H1 (cell line): Measurements from ENCODE around the gene CCDC81. TPM values are rescaled to one million over a fixed set of nuclear protein-coding genes. Genes with fewer than 3 reads are reported as not detected.

Source experiments
- CTCF ChIA-PET: fragments of 300-600 bp; sonication (Branson Sonifier 250); formaldehyde crosslinking; loops from one replicate; lab custom pipeline; 2021; ENCODE audit not compliant: partially characterized antibody; lab: Charles Lee
- POLR2A ChIA-PET: fragments of 300-600 bp; sonication (Branson Sonifier 250); formaldehyde crosslinking; loops from one replicate; lab custom pipeline; 2021; ENCODE audit warnings: inconsistent platforms; ENCODE audit not compliant: partially characterized antibody; lab: Charles Lee
- DNase-seq, 2 experiments: peaks; one replicate each; pipeline versions ENCODE4 v3.0.0 to v3.0.0-alpha.2; 2010 to 2022; ENCODE audit warnings: low spot score in 2 of 2, low read depth in 1 of 2, mixed read lengths in 1 of 2
- FAIRE-seq: peaks from 2 replicates; lab custom pipeline; 2011; peaks lifted over from hg19 to GRCh38; lab: Jason Lieb, UNC
- H2AFZ ChIP-seq: 2 replicates; pipeline ENCODE4 v1.8.1; 2012; ENCODE audit warnings: low read length, inconsistent platforms
- H2AK5ac ChIP-seq: 2 replicates; pipeline ENCODE4 v1.6.1; 2013; ENCODE audit warnings: low read depth, low read length
- H2BK120ac ChIP-seq: replicated peaks from 2 replicates; pipeline ENCODE3; 2013; ENCODE audit warnings: low read depth, low read length, inconsistent platforms
- H2BK12ac ChIP-seq: 2 replicates; pipeline ENCODE4 v1.6.1; 2013; ENCODE audit warnings: low read depth, low read length
- H2BK15ac ChIP-seq: 2 replicates; pipeline ENCODE4 v1.6.1; 2013; ENCODE audit warnings: low read length
- H2BK20ac ChIP-seq: 2 replicates; pipeline ENCODE4 v1.6.1; 2013; ENCODE audit warnings: low read length
- H2BK5ac ChIP-seq: 2 replicates; pipeline ENCODE4 v1.6.1; 2013; ENCODE audit warnings: low read depth, low read length
- H3K14ac ChIP-seq: 2 replicates; pipeline ENCODE4 v1.6.1; 2013; ENCODE audit warnings: inconsistent platforms; ENCODE audit not compliant: insufficient read length
- H3K18ac ChIP-seq: 2 replicates; pipeline ENCODE4 v1.6.1; 2013; ENCODE audit warnings: low read length; ENCODE audit errors: extremely low read depth
- H3K23ac ChIP-seq: 2 replicates; pipeline ENCODE4 v1.6.1; 2013; ENCODE audit warnings: inconsistent platforms; ENCODE audit not compliant: insufficient read length
- H3K23me2 ChIP-seq: 2 replicates; pipeline ENCODE4 v1.6.1; 2013; ENCODE audit warnings: low read depth, low read length
- H3K27ac ChIP-seq: 2 replicates; pipeline ENCODE4 v1.6.1; 2011; ENCODE audit warnings: low read depth, low read length, inconsistent platforms
- H3K27me3 ChIP-seq, 4 experiments: replicated peaks in 1 of 4; 1 replicate in 1 of 4; 2 replicates in 3 of 4; pipeline versions ENCODE4 v1.6.1 to v1.8.1; 2011 to 2013; ENCODE audit warnings: low read length in 3 of 4, mild to moderate bottlenecking in 3 of 4, inconsistent platforms in 2 of 4, mixed read lengths in 2 of 4, moderate library complexity in 1 of 4; ENCODE audit not compliant: control insufficient read depth in 3 of 4, insufficient read depth in 3 of 4; ENCODE audit errors: extremely low read depth in 1 of 4
- H3K36me3 ChIP-seq, 4 experiments: 2 replicates each; pipeline versions ENCODE4 v1.6.1 to v1.8.1; 2011 to 2013; ENCODE audit warnings: mild to moderate bottlenecking in 4 of 4, low read length in 3 of 4, moderate library complexity in 2 of 4, control low read depth in 1 of 4, inconsistent platforms in 1 of 4; ENCODE audit not compliant: insufficient read depth in 4 of 4, control insufficient read depth in 2 of 4
- H3K4ac ChIP-seq: replicated peaks from 2 replicates; pipeline ENCODE3; 2013; ENCODE audit warnings: low read length, low read depth, mixed read lengths, inconsistent platforms; ENCODE audit not compliant: insufficient read length
- H3K4me1 ChIP-seq, 4 experiments: replicated peaks in 1 of 4; 1 replicate in 1 of 4; 2 replicates in 3 of 4; pipeline versions ENCODE4 v1.6.1 to v1.8.1; 2011 to 2013; ENCODE audit warnings: low read length in 3 of 4, inconsistent platforms in 2 of 4, mixed read lengths in 1 of 4; ENCODE audit not compliant: insufficient read depth in 4 of 4, control insufficient read depth in 3 of 4
- H3K4me2 ChIP-seq, 2 experiments: 2 replicates each; pipeline versions ENCODE4 v1.6.1 to v1.8.1; 2011 to 2013; ENCODE audit warnings: low read depth in 2 of 2, low read length in 2 of 2, control low read depth in 1 of 2, inconsistent platforms in 1 of 2, mild to moderate bottlenecking in 1 of 2; ENCODE audit not compliant: insufficient read depth in 1 of 2
- H3K4me3 ChIP-seq, 4 experiments: fragments of 200-600, 300-600 bp in 1 of 4; sonication (generic), shearing (Covaris generic), sonication (Bioruptor Twin) in 1 of 4; 2 replicates each; pipeline versions ENCODE4 v1.5.1 to v1.8.1; 2011 to 2016; ENCODE audit warnings: low read length in 4 of 4, low read depth in 3 of 4, control low read depth in 2 of 4, inconsistent platforms in 2 of 4, mild to moderate bottlenecking in 2 of 4, mixed read lengths in 1 of 4, moderate library complexity in 1 of 4; ENCODE audit not compliant: insufficient read depth in 2 of 4; ENCODE audit errors: extremely low read depth in 1 of 4
- H3K56ac ChIP-seq: replicated peaks from 2 replicates; pipeline ENCODE3; 2013; ENCODE audit warnings: low read depth, mild to moderate bottlenecking, mixed read lengths, low read length, inconsistent platforms; ENCODE audit not compliant: insufficient read length
- H3K79me1 ChIP-seq: 2 replicates; pipeline ENCODE4 v1.6.1; 2013; ENCODE audit warnings: low read depth, low read length, control low read depth
- H3K79me2 ChIP-seq, 2 experiments: 2 replicates each; pipeline versions ENCODE4 v1.6.1 to v1.8.1; 2012 to 2013; ENCODE audit warnings: low read length in 2 of 2, mild to moderate bottlenecking in 2 of 2, inconsistent platforms in 1 of 2; ENCODE audit not compliant: insufficient read depth in 2 of 2, control insufficient read depth in 1 of 2
- H3K9ac ChIP-seq, 4 experiments: replicated peaks in 1 of 4; 1 replicate in 1 of 4; 2 replicates in 3 of 4; pipeline versions ENCODE4 v1.6.1 to v1.8.1; 2011 to 2013; ENCODE audit warnings: low read depth in 3 of 4, low read length in 3 of 4, control low read depth in 2 of 4, mild to moderate bottlenecking in 2 of 4, moderate library complexity in 2 of 4, inconsistent platforms in 1 of 4; ENCODE audit errors: extremely low read depth in 1 of 4
- H3K9me3 ChIP-seq, 2 experiments: 2 replicates each; pipeline versions ENCODE4 v1.6.1 to v1.8.1; 2012 to 2013; ENCODE audit warnings: mild to moderate bottlenecking in 2 of 2, moderate library complexity in 2 of 2, control low read depth in 1 of 2, inconsistent platforms in 1 of 2, low read depth in 1 of 2, low read length in 1 of 2, mixed read lengths in 1 of 2; ENCODE audit not compliant: insufficient read depth in 2 of 2
- H4K20me1 ChIP-seq, 2 experiments: replicated peaks in 1 of 2; 2 replicates each; pipeline versions ENCODE3 to v1.8.1; 2011 to 2013; ENCODE audit warnings: inconsistent platforms in 2 of 2, low read length in 2 of 2, mild to moderate bottlenecking in 1 of 2; ENCODE audit not compliant: insufficient read depth in 2 of 2, control insufficient read depth in 1 of 2
- H4K5ac ChIP-seq: 2 replicates; pipeline ENCODE4 v1.6.1; 2013; ENCODE audit warnings: low read length, low read depth, mixed read lengths, inconsistent platforms; ENCODE audit not compliant: insufficient read length
- H4K8ac ChIP-seq: 2 replicates; pipeline ENCODE4 v1.8.0; 2013; ENCODE audit warnings: mild to moderate bottlenecking, moderate library complexity, low read length, inconsistent platforms; ENCODE audit not compliant: insufficient read depth; ENCODE audit errors: extremely low read depth
- H4K91ac ChIP-seq: replicated peaks from 2 replicates; pipeline ENCODE3; 2013; ENCODE audit warnings: low read length, mixed read lengths, inconsistent platforms; ENCODE audit not compliant: insufficient read length
- CEBPB ChIP-seq: IDR thresholded peaks from 2 replicates; pipeline ENCODE4 v1.6.1; 2012; ENCODE audit warnings: low read depth, low read length
- EZH2 ChIP-seq: fragments of 200-600 bp; sonication (generic); IDR thresholded peaks from 2 replicates; pipeline ENCODE4 v1.7.1; 2012; ENCODE audit warnings: low read depth, mild to moderate bottlenecking, moderate library complexity, low read length, inconsistent platforms; ENCODE audit not compliant: severe bottlenecking
- FOSL1 ChIP-seq: IDR thresholded peaks from 2 replicates; pipeline ENCODE4 v1.6.1; 2011; ENCODE audit warnings: mild to moderate bottlenecking, low read depth, low read length, moderate library complexity; ENCODE audit not compliant: insufficient read depth
- GABPA ChIP-seq: IDR thresholded peaks from 2 replicates; pipeline ENCODE4 v1.6.1; 2011; ENCODE audit warnings: mild to moderate bottlenecking, low read length, moderate library complexity, borderline replicate concordance; ENCODE audit not compliant: insufficient read depth
- GTF2F1 ChIP-seq: IDR thresholded peaks from 2 replicates; pipeline ENCODE4 v1.6.1; 2012; ENCODE audit warnings: low read depth, low read length, improper control_type of control experiment, borderline replicate concordance
- PHF8 ChIP-seq: fragments of 200-600 bp; sonication (generic); conservative IDR thresholded peaks from 2 replicates; pipeline ENCODE4 v1.7.1; 2012; ENCODE audit warnings: low read depth, mild to moderate bottlenecking, inconsistent platforms, low read length, moderate library complexity
- RBBP5 ChIP-seq: IDR thresholded peaks from 2 replicates; pipeline ENCODE4 v1.7.1; 2012; ENCODE audit warnings: low read depth, mild to moderate bottlenecking, inconsistent platforms, low read length, moderate library complexity, borderline replicate concordance
- SIRT6 ChIP-seq: IDR thresholded peaks from one replicate; pipeline ENCODE4 v1.7.1; 2012; ENCODE audit warnings: low read length, inconsistent platforms
- SUZ12 ChIP-seq: fragments of 200-600 bp; sonication (generic); IDR thresholded peaks from 2 replicates; pipeline ENCODE4 v1.6.1; 2012; ENCODE audit warnings: mild to moderate bottlenecking, inconsistent platforms, low read length, moderate library complexity, mixed read lengths
- ZNF274 ChIP-seq: IDR thresholded peaks from 2 replicates; pipeline ENCODE4 v1.7.0; 2012; ENCODE audit warnings: low read length, borderline replicate concordance; ENCODE audit errors: extremely low read depth
- WGBS, 2 experiments: shearing (Covaris generic) in 1 of 2; methylation state at CpG; one replicate each; pipeline versions ENCODE4 v1.1.6 to v1.1.7; 2013 to 2015; ENCODE audit warnings: low lambda C conversion rate in 2 of 2, mixed read lengths in 2 of 2, inconsistent platforms in 1 of 2, low coverage in 1 of 2, missing lambda C conversion rate in 1 of 2; ENCODE audit not compliant: insufficient replicate concordance in 2 of 2, insufficient coverage in 1 of 2, insufficient read length in 1 of 2; ENCODE audit errors: extremely low coverage in 1 of 2, missing lambda C conversion rate in 1 of 2; 5-methylcytosine and 5-hydroxymethylcytosine counted together
- polyA plus RNA-seq, 7 experiments: library from polyadenylated mRNA; depleted of rRNA in 3 of 7; stranded (reverse) in 5 of 7; unstranded in 2 of 7; fragments of >200 nt in 5 of 7; fragments of 200-250 nt in 2 of 7; gene quantifications; 1 replicate in 5 of 7; 2 replicates in 1 of 7; 4 replicates in 1 of 7; pipeline versions ENCODE4 v1.2.1 to v1.2.3, GENCODE V29; 2011 to 2013; ENCODE audit warnings: missing spikeins in 2 of 7, mixed read lengths in 2 of 7
- total RNA-seq: library from RNA; stranded (reverse); fragmentation: NEBNext Ultra II Directional; extraction: Animal tissue kit (Norgen Biotek cat#: 25700); gene quantifications from 2 replicates; pipeline ENCODE4 v1.2.1, GENCODE V29; 2021

The CCDC81 gene
- total and polyA plus RNA-seq, 2 of the 8 experiments (the other 6 are each of a cell fraction or from before 2014, with no cell fraction given), result 0.30 to 0.58 TPM

GRCh38 chr11:86380295-86381059 lies 5.8 kb downstream of the CCDC81 start:
- CTCF ChIA-PET, result no interaction called here

More at GRCh38 chr11:86380295-86381059, 5.8 kb downstream of the CCDC81 start:
- no peak overlapping the region for H2BK120ac ChIP-seq
- TF ChIP-seq FOSL1 (no peak), CEBPB (no peak), GABPA (no peak), RBBP5 (no peak), PHF8 (no peak), SUZ12 (no peak), SIRT6 (no peak), GTF2F1 (no peak), EZH2 (no peak), ZNF274 (no peak)
- TF ChIP-seq, all 59 proteins: peak for 0
- no peaks in the 10 kb centered on the region for H3K9me3 ChIP-seq
- no peak overlapping the region for H2AK5ac ChIP-seq
- no peak overlapping the region for H2AFZ ChIP-seq
- no peak overlapping the region for H2BK5ac ChIP-seq
- H4K8ac ChIP-seq, result no peak overlapping the region
- H4K91ac ChIP-seq, result no peak overlapping the region
- no peak overlapping the region for H3K56ac ChIP-seq
- no peaks in the 10 kb centered on the region; the same call in 1 of the 2 replicates for H3K23me2 ChIP-seq
- H3K79me2 ChIP-seq, result no peaks in the 10 kb centered on the region
- no peaks in the 10 kb centered on the region for H3K27me3 ChIP-seq
- DNase-seq, result no peak
- no peaks in the 10 kb centered on the region for H3K79me1 ChIP-seq
- no peak overlapping the region for H2BK15ac ChIP-seq
- H3K4ac ChIP-seq, result no peak overlapping the region
- H3K18ac ChIP-seq, result no peak overlapping the region
- H3K4me3 ChIP-seq, result no peak overlapping the region
- H4K20me1 ChIP-seq, result no peaks in the 10 kb centered on the region
- no peak overlapping the region for H2BK20ac ChIP-seq
- no peak overlapping the region for H3K23ac ChIP-seq
- H3K4me2 ChIP-seq, result no peak overlapping the region
- H2BK12ac ChIP-seq, result no peak overlapping the region
- no peaks in the 10 kb centered on the region for H3K4me1 ChIP-seq
- H3K9ac ChIP-seq, result no peak overlapping the region
- H4K5ac ChIP-seq, result no peak overlapping the region
- no peak overlapping the region for H3K14ac ChIP-seq
- POLR2A ChIA-PET, result no interaction called here
- no peak for FAIRE-seq
- no peaks in the 10 kb centered on the region for H3K36me3 ChIP-seq
- H3K27ac ChIP-seq, result no peak overlapping the region
- WGBS, 2 experiments, result 82% methylated on average over 2 of the region's 2 CpGs; no CpG with 5 or more reads in 1 of the 2 experiments
